Measurements from ENCODE around the gene C9orf72. TPM values are rescaled to one million over a fixed set of nuclear protein-coding genes. Genes with fewer than 3 reads are reported as not detected.
A peak's percentile ranks its signal among the peaks of the same experiment; 100 is the strongest.

Gene C9orf72
- polyA plus RNA-seq (2013, experiment 1 of 2): 30.6 TPM
- polyA plus RNA-seq (2013, experiment 2 of 2): 32.0 TPM

GRCh38 chr9:27572918-27573633 is at the start of gene C9orf72:
TSS of gene C9orf72 (minus strand) at chr9:27573481. CDS start at chr9:27567120, 6,361 bp downstream.
- Histone ChIP-seq H3K4me2 (ENCODE audit: insufficient read depth, low read length, poor library complexity, severe bottlenecking) (peak within 1 kb of the TSS; percentile 70), H2BK15ac (ENCODE audit: low read length) (peak within 1 kb of the TSS; percentile 41), H2BK5ac (ENCODE audit: low read length) (peak within 1 kb of the TSS; percentile 85), H2AFZ (ENCODE audit: low read length) (peak within 1 kb of the TSS; percentile 85), H3K9ac (ENCODE audit: low read depth, low read length, poor library complexity) (peak within 1 kb of the TSS; percentile 92), H2BK120ac (ENCODE audit: low read depth, low read length) (peak within 1 kb of the TSS; percentile 79), H3K27me3 (ENCODE audit: control insufficient read depth in 3 of 3, insufficient read depth in 3 of 3, low read depth in 1 of 3, low read length in 3 of 3) (no peaks in the 10 kb centered on the region), H4K91ac (ENCODE audit: low read depth, low read length, poor library complexity) (no peak within 1 kb of the TSS), H2AK5ac (ENCODE audit: low read depth, low read length) (peak within 1 kb of the TSS; percentile 29), H4K8ac (ENCODE audit: low read depth, low read length) (no peak within 1 kb of the TSS), H3K36me3 (replicated peaks in 1 of 2; ENCODE audit: control insufficient read depth in 2 of 2, insufficient read depth in 2 of 2, low read length in 2 of 2) (peaks cover 0 to 23% of the 10 kb centered on the region in 2 donors), H2BK12ac (ENCODE audit: low read length) (no peak within 1 kb of the TSS), H3K18ac (ENCODE audit: low read length) (peak within 1 kb of the TSS; percentile 93), H3K4ac (ENCODE audit: low read length) (no peak within 1 kb of the TSS), H3K27ac (replicated peaks; ENCODE audit: low read length) (peak within 1 kb of the TSS; percentile 96), H3K4me1 (ENCODE audit: control insufficient read depth in 2 of 2, insufficient read depth in 1 of 2, low read depth in 1 of 2, low read length in 2 of 2) (peaks cover 3 to 5% of the 10 kb centered on the region in 2 donors), H3K79me1 (ENCODE audit: low read depth, low read length) (no peaks in the 10 kb centered on the region), H3K4me3 (ENCODE audit: low read length in 2 of 2) (peak within 1 kb of the TSS; percentile 58 to 81), H3K23ac (ENCODE audit: low read depth, low read length, poor library complexity) (no peak within 1 kb of the TSS), H3K9me3 (replicated peaks in 1 of 2; ENCODE audit: control insufficient read depth in 2 of 2, insufficient read depth in 1 of 2, low read depth in 1 of 2, low read length in 2 of 2) (peaks cover 0 to 20% of the 10 kb centered on the region in 2 donors), H3K14ac (ENCODE audit: low read length) (no peak within 1 kb of the TSS)
- DNase-seq (ENCODE audit: low spot score): no peak
- WGBS, 2 donors (ENCODE audit: extremely low coverage in 2 of 2, insufficient read length in 2 of 2, insufficient replicate concordance in 1 of 2): no CpG with 5 or more reads among the region's 72 CpGs

- Histone ChIP-seq H3K4me3 (ENCODE audit: low read length in 2 of 2) (no peak overlapping the region), H3K4me2 (ENCODE audit: insufficient read depth, low read length, poor library complexity, severe bottlenecking) (no peak overlapping the region), H3K4me1 (ENCODE audit: control insufficient read depth in 2 of 2, insufficient read depth in 1 of 2, low read depth in 1 of 2, low read length in 2 of 2) (peaks cover 6 to 7% of the 10 kb centered on the region in 2 donors), H2BK15ac (ENCODE audit: low read length) (no peak overlapping the region), H3K27me3 (ENCODE audit: control insufficient read depth in 3 of 3, insufficient read depth in 3 of 3, low read depth in 1 of 3, low read length in 3 of 3) (no peaks in the 10 kb centered on the region), H3K27ac (replicated peaks; ENCODE audit: low read length) (no peak overlapping the region), H2AK5ac (ENCODE audit: low read depth, low read length) (no peak overlapping the region), H3K9ac (ENCODE audit: low read depth, low read length, poor library complexity) (no peak overlapping the region), H3K9me3 (replicated peaks in 1 of 2; ENCODE audit: control insufficient read depth in 2 of 2, insufficient read depth in 1 of 2, low read depth in 1 of 2, low read length in 2 of 2) (no peaks in the 10 kb centered on the region), H3K79me1 (ENCODE audit: low read depth, low read length) (no peaks in the 10 kb centered on the region), H2BK12ac (ENCODE audit: low read length) (no peak overlapping the region), H2AFZ (ENCODE audit: low read length) (no peak overlapping the region), H4K91ac (ENCODE audit: low read depth, low read length, poor library complexity) (no peak overlapping the region), H3K4ac (ENCODE audit: low read length) (no peak overlapping the region), H4K8ac (ENCODE audit: low read depth, low read length) (no peak overlapping the region), H3K36me3 (replicated peaks in 1 of 2; ENCODE audit: control insufficient read depth in 2 of 2, insufficient read depth in 2 of 2, low read length in 2 of 2) (no peaks in the 10 kb centered on the region), H3K23ac (ENCODE audit: low read depth, low read length, poor library complexity) (no peak overlapping the region), H3K18ac (ENCODE audit: low read length) (no peak overlapping the region), H2BK120ac (ENCODE audit: low read depth, low read length) (no peak overlapping the region), H2BK5ac (ENCODE audit: low read length) (no peak overlapping the region), H3K14ac (ENCODE audit: low read length) (no peak overlapping the region)
- no CpG with 5 or more reads among the region's 5 CpGs for WGBS, 2 donors (ENCODE audit: extremely low coverage in 2 of 2, insufficient read length in 2 of 2, insufficient replicate concordance in 1 of 2)
- DNase-seq (ENCODE audit: low spot score): no peak
Observed at GRCh38 chr9:27622693-27623340, 49.5 kb upstream of the C9orf72 start.

GRCh38 chr9:27619743-27620142 is 46.5 kb upstream of the C9orf72 start:
- H2BK5ac ChIP-seq (ENCODE audit: low read length): no peak overlapping the region
- DNase-seq (ENCODE audit: low spot score): no peak
- no peak overlapping the region for H2BK15ac ChIP-seq (ENCODE audit: low read length)
- no peaks in the 10 kb centered on the region for H3K9me3 ChIP-seq (replicated peaks in 1 of 2; ENCODE audit: control insufficient read depth in 2 of 2, insufficient read depth in 1 of 2, low read depth in 1 of 2, low read length in 2 of 2)
- no peak overlapping the region for H3K18ac ChIP-seq (ENCODE audit: low read length)
- no peak overlapping the region for H4K8ac ChIP-seq (ENCODE audit: low read depth, low read length)
- no peak overlapping the region for H3K27ac ChIP-seq (replicated peaks; ENCODE audit: low read length)
- H3K4me1 ChIP-seq (ENCODE audit: control insufficient read depth in 2 of 2, insufficient read depth in 1 of 2, low read depth in 1 of 2, low read length in 2 of 2): peaks cover 0 to 5% of the 10 kb centered on the region in 2 donors
- H3K4me3 ChIP-seq (ENCODE audit: low read length in 2 of 2): no peak overlapping the region
- no CpG with 5 or more reads among the region's 6 CpGs for WGBS, 2 donors (ENCODE audit: extremely low coverage in 2 of 2, insufficient read length in 2 of 2, insufficient replicate concordance in 1 of 2)
- no peaks in the 10 kb centered on the region for H3K36me3 ChIP-seq (replicated peaks in 1 of 2; ENCODE audit: control insufficient read depth in 2 of 2, insufficient read depth in 2 of 2, low read length in 2 of 2)
- no peak overlapping the region for H2BK12ac ChIP-seq (ENCODE audit: low read length)
- no peak overlapping the region for H3K4ac ChIP-seq (ENCODE audit: low read length)
- H4K91ac ChIP-seq (ENCODE audit: low read depth, low read length, poor library complexity): no peak overlapping the region
- no peak overlapping the region for H3K23ac ChIP-seq (ENCODE audit: low read depth, low read length, poor library complexity)
- H2AFZ ChIP-seq (ENCODE audit: low read length): peak overlapping the region; percentile 70
- no peak overlapping the region for H3K9ac ChIP-seq (ENCODE audit: low read depth, low read length, poor library complexity)
- no peak overlapping the region for H3K4me2 ChIP-seq (ENCODE audit: insufficient read depth, low read length, poor library complexity, severe bottlenecking)
- no peak overlapping the region for H2BK120ac ChIP-seq (ENCODE audit: low read depth, low read length)
- H2AK5ac ChIP-seq (ENCODE audit: low read depth, low read length): no peak overlapping the region
- H3K79me1 ChIP-seq (ENCODE audit: low read depth, low read length): no peaks in the 10 kb centered on the region
- no peaks in the 10 kb centered on the region for H3K27me3 ChIP-seq (ENCODE audit: control insufficient read depth in 3 of 3, insufficient read depth in 3 of 3, low read depth in 1 of 3, low read length in 3 of 3)
- H3K14ac ChIP-seq (ENCODE audit: low read length): no peak overlapping the region

GRCh38 chr9:27618066-27618465 is 44.8 kb upstream of the C9orf72 start:
- H3K27me3 ChIP-seq (ENCODE audit: control insufficient read depth in 3 of 3, insufficient read depth in 3 of 3, low read depth in 1 of 3, low read length in 3 of 3): no peaks in the 10 kb centered on the region
- H3K4me3 ChIP-seq (ENCODE audit: low read length in 2 of 2): no peak overlapping the region
- no peak overlapping the region for H3K18ac ChIP-seq (ENCODE audit: low read length)
- no peak overlapping the region for H2AFZ ChIP-seq (ENCODE audit: low read length)
- no peak overlapping the region for H3K23ac ChIP-seq (ENCODE audit: low read depth, low read length, poor library complexity)
- H2AK5ac ChIP-seq (ENCODE audit: low read depth, low read length): no peak overlapping the region
- no peak overlapping the region for H3K14ac ChIP-seq (ENCODE audit: low read length)
- H2BK120ac ChIP-seq (ENCODE audit: low read depth, low read length): no peak overlapping the region
- no peak overlapping the region for H3K27ac ChIP-seq (replicated peaks; ENCODE audit: low read length)
- H2BK12ac ChIP-seq (ENCODE audit: low read length): no peak overlapping the region
- H3K4ac ChIP-seq (ENCODE audit: low read length): no peak overlapping the region
- no peaks in the 10 kb centered on the region for H3K36me3 ChIP-seq (replicated peaks in 1 of 2; ENCODE audit: control insufficient read depth in 2 of 2, insufficient read depth in 2 of 2, low read length in 2 of 2)
- H3K9me3 ChIP-seq (replicated peaks in 1 of 2; ENCODE audit: control insufficient read depth in 2 of 2, insufficient read depth in 1 of 2, low read depth in 1 of 2, low read length in 2 of 2): no peaks in the 10 kb centered on the region
- no peak for DNase-seq (ENCODE audit: low spot score)
- H4K91ac ChIP-seq (ENCODE audit: low read depth, low read length, poor library complexity): no peak overlapping the region
- H3K79me1 ChIP-seq (ENCODE audit: low read depth, low read length): no peaks in the 10 kb centered on the region
- H3K4me2 ChIP-seq (ENCODE audit: insufficient read depth, low read length, poor library complexity, severe bottlenecking): no peak overlapping the region
- no peak overlapping the region for H3K9ac ChIP-seq (ENCODE audit: low read depth, low read length, poor library complexity)
- peaks cover 0 to 5% of the 10 kb centered on the region in 2 donors for H3K4me1 ChIP-seq (ENCODE audit: control insufficient read depth in 2 of 2, insufficient read depth in 1 of 2, low read depth in 1 of 2, low read length in 2 of 2)
- no peak overlapping the region for H2BK5ac ChIP-seq (ENCODE audit: low read length)
- H4K8ac ChIP-seq (ENCODE audit: low read depth, low read length): no peak overlapping the region
- H2BK15ac ChIP-seq (ENCODE audit: low read length): no peak overlapping the region
- WGBS, 2 donors (ENCODE audit: extremely low coverage in 2 of 2, insufficient read length in 2 of 2, insufficient replicate concordance in 1 of 2): no CpG with 5 or more reads among the region's 4 CpGs
